Measurements from ENCODE around the gene MRPL24.

Gene MRPL24

DNA sequence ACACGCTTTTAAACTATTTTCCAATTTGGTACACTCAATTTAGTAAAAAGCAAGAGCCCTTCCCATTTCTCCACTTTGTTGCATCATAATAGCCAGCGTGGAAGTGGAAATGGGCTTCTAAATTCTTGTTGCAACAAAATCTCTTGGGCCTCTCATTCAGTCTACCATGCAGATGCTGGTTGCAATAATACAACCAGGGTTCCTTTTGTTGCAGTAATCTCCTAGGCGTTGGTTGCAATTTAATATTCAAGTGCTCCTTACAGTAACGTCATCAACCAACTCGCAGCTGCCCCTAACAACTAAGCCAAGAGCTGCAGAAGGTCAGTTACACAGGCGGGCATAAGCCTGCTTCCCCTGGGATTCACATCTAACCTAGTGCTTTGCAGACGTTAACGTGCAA is 13.3 kb upstream of the MRPL24 start:
- TF ChIP-seq, protein P1, sequence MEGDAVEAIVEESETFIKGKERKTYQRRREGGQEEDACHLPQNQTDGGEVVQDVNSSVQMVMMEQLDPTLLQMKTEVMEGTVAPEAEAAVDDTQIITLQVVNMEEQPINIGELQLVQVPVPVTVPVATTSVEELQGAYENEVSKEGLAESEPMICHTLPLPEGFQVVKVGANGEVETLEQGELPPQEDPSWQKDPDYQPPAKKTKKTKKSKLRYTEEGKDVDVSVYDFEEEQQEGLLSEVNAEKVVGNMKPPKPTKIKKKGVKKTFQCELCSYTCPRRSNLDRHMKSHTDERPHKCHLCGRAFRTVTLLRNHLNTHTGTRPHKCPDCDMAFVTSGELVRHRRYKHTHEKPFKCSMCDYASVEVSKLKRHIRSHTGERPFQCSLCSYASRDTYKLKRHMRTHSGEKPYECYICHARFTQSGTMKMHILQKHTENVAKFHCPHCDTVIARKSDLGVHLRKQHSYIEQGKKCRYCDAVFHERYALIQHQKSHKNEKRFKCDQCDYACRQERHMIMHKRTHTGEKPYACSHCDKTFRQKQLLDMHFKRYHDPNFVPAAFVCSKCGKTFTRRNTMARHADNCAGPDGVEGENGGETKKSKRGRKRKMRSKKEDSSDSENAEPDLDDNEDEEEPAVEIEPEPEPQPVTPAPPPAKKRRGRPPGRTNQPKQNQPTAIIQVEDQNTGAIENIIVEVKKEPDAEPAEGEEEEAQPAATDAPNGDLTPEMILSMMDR (conservative IDR thresholded peaks at IDR 0.05; ENCODE audit: low read depth, low read length): no peak
- H3K79me2 ChIP-seq (ENCODE audit: insufficient read depth, low read depth): peaks cover 45% of the 10 kb centered on the region
- H3K4me3 ChIP-seq (IDR thresholded peaks at IDR 0.05; ENCODE audit: insufficient read depth, low read depth, low read length): no peak overlapping the region
- H3K4me1 ChIP-seq (ENCODE audit: low read depth, poor library complexity, severe bottlenecking): peaks cover 16% of the 10 kb centered on the region
- H3K4me2 ChIP-seq: no peak overlapping the region
- no peaks in the 10 kb centered on the region for H3K36me3 ChIP-seq (ENCODE audit: insufficient read depth)
- H3K9ac ChIP-seq: no peak overlapping the region
- no peaks in the 10 kb centered on the region for H4K20me1 ChIP-seq (ENCODE audit: insufficient read depth)
- H2AFZ ChIP-seq (ENCODE audit: low read depth): no peak overlapping the region
- H3K27me3 ChIP-seq (ENCODE audit: insufficient read depth, low read depth): no peaks in the 10 kb centered on the region
- no peak overlapping the region for H3K27ac ChIP-seq

DNA sequence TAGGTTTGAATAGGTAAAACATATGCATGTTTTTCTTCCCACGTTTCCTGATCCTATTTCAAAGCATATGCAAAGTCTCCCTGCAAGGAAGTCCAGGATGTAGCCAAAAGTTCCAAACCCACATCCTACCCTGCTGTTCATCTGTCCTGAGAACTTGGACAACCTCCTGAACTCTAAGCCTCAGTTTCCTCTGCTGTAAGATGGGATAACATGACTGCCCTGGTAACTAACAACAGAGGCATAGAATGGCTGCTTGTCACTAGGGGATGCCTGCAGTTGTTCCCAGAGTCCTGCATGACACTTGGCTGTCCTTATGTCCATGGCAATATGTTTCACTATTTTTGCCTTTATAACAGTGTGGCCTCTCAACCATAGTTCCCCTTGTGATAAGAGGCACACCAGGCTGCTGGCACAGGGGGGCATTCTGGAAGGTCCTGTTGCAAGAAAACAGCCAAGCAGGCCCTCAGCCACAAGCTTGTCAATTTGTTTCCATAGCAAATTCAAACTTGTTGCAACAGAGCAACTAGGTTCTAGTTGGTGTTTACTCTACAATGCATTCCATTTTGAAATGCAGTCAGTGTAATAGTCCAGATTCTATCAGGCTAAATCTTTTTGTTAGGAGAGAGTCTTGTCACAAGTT is 12.1 kb upstream of the MRPL24 start:
- Histone ChIP-seq H2AFZ (ENCODE audit: low read depth) (no peak overlapping the region), H3K36me3 (ENCODE audit: insufficient read depth) (no peaks in the 10 kb centered on the region), H3K4me2 (peak overlapping the region; percentile 69), H3K79me2 (ENCODE audit: insufficient read depth, low read depth) (peaks cover 58% of the 10 kb centered on the region), H3K27me3 (ENCODE audit: insufficient read depth, low read depth) (no peaks in the 10 kb centered on the region), H3K9ac (peak overlapping the region; percentile 92; the same call in 1 of the 2 replicates), H3K4me3 (IDR thresholded peaks at IDR 0.05; ENCODE audit: insufficient read depth, low read depth, low read length) (peak overlapping the region; percentile 100), H3K27ac (peak overlapping the region; percentile 77; the same call in 1 of the 2 replicates), H3K4me1 (ENCODE audit: low read depth, poor library complexity, severe bottlenecking) (peaks cover 24% of the 10 kb centered on the region), H4K20me1 (ENCODE audit: insufficient read depth) (no peaks in the 10 kb centered on the region)
- TF ChIP-seq, protein P1 (conservative IDR thresholded peaks at IDR 0.05; ENCODE audit: low read depth, low read length): no peak

DNA sequence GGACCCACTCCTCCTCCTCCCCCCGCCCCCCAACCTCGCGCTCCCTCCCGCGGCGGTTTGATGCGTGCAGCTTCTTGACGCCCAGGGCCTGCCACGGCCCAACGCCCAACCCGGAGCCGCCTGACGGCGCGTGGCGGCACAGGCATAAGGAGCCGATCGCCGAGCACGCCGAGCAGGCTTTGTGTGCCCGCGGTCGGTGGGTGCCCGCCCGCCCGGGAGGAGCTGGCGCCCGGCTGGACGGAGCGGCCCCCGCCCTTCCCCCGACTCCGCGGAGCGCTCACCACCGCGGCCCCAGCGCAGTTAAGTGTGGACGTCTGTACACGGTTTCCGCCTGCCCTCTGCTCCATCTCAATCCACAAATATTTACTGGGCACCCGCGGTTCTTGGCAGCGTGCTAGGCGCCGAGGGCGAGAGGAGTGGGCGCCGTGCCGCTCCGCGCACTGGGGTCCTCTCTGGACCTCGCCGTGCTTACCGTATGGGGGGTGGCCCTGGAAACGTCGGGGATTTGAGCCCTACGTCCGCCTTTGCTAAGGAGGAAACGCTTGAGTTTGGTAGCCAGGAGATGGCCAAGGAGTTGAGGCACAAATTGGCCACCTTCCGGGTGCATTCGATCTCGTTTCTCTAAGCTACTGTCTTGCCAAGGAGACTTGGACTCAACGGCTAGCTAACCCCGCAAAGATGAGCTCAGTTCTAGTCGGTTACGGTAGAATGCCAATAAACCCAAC is 11.0 kb upstream of the MRPL24 start:
- H3K4me2 ChIP-seq: peak overlapping the region; percentile 69
- H4K20me1 ChIP-seq (ENCODE audit: insufficient read depth): no peaks in the 10 kb centered on the region
- H3K79me2 ChIP-seq (ENCODE audit: insufficient read depth, low read depth): peaks cover 67% of the 10 kb centered on the region
- TF ChIP-seq, protein P1 (conservative IDR thresholded peaks at IDR 0.05; ENCODE audit: low read depth, low read length): 0 out of 2 replicates have a peak, but pooled peaks have one; percentile 34
- peak overlapping the region; percentile 83 for H2AFZ ChIP-seq (ENCODE audit: low read depth)
- H3K9ac ChIP-seq: peak overlapping the region; percentile 92
- H3K36me3 ChIP-seq (ENCODE audit: insufficient read depth): no peaks in the 10 kb centered on the region
- H3K4me1 ChIP-seq (ENCODE audit: low read depth, poor library complexity, severe bottlenecking): peaks cover 32% of the 10 kb centered on the region
- H3K27me3 ChIP-seq (ENCODE audit: insufficient read depth, low read depth): no peaks in the 10 kb centered on the region
- peak overlapping the region; percentile 100 for H3K4me3 ChIP-seq (IDR thresholded peaks at IDR 0.05; ENCODE audit: insufficient read depth, low read depth, low read length)
- H3K27ac ChIP-seq: peak overlapping the region; percentile 77

DNA sequence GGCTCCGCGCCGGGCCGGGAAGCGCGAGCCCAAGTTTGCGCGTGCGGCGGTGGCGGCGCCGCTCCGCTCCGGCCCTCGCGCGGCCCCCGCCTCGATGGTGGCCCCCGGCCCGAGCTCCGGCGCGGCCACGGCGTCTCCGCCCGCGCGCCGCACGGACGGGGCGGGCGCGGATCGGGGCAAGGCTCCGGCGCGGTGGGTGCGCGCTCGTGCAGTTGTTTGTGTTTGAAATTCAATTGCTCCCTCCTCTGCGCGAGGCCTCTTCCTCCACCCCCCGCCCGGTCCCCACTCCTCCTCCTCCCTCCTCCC is 10.5 kb upstream of the MRPL24 start, which contains the start of gene HDGF:
TSS of gene HDGF (minus strand) at position 225 of the 306 bp plus-strand sequence. CDS start 246 bp downstream, outside the sequence.
- Histone ChIP-seq H3K36me3 (ENCODE audit: insufficient read depth) (no peaks in the 10 kb centered on the region), H3K9ac (peak within 1 kb of the TSS; percentile 92), H2AFZ (ENCODE audit: low read depth) (peak within 1 kb of the TSS; percentile 83), H3K27ac (peak within 1 kb of the TSS; percentile 85), H3K79me2 (ENCODE audit: insufficient read depth, low read depth) (peaks cover 72% of the 10 kb centered on the region), H3K4me3 (IDR thresholded peaks at IDR 0.05; ENCODE audit: insufficient read depth, low read depth, low read length) (peak within 1 kb of the TSS; percentile 100), H3K27me3 (ENCODE audit: insufficient read depth, low read depth) (no peaks in the 10 kb centered on the region), H3K4me1 (ENCODE audit: low read depth, poor library complexity, severe bottlenecking) (peaks cover 37% of the 10 kb centered on the region), H4K20me1 (ENCODE audit: insufficient read depth) (peaks cover under 1% of the 10 kb centered on the region; the same call in 1 of the 2 replicates), H3K4me2 (peak within 1 kb of the TSS; percentile 97)
- TF ChIP-seq, protein P1 (conservative IDR thresholded peaks at IDR 0.05; ENCODE audit: low read depth, low read length): no peak
